ENCODE measurements around the gene ATRX.
"Not testable (repeated sequence)": the region's sequence is repeated elsewhere in the genome, so short reads cannot be mapped to it uniquely, and the experiment has no call there.

Gene ATRX

GRCh38 chrX:77742788-77743476 is 43.1 kb downstream of the ATRX start:
- Histone ChIP-seq H3K4me1 (ENCODE audit: control insufficient read depth in 5 of 5, insufficient read depth in 5 of 5, low read length in 5 of 5) (peaks cover 0 to 17% (median 15%) of the 10 kb centered on the region in 5 donors), H3K36me3 (ENCODE audit: control insufficient read depth in 5 of 5, insufficient read depth in 5 of 5, low read length in 5 of 5) (no peaks in the 10 kb centered on the region), H3K9me3 (ENCODE audit: control insufficient read depth in 5 of 5, low read length in 5 of 5) (no peaks in the 10 kb centered on the region), H3K9ac (ENCODE audit: low read length in 5 of 5) (no peak overlapping the region), H3K4me3 (ENCODE audit: low read depth in 1 of 5, low read length in 5 of 5) (no peak overlapping the region), H3K27me3 (ENCODE audit: control insufficient read depth in 5 of 5, insufficient read depth in 4 of 5, low read length in 5 of 5) (peaks cover 0 to 7% (median 2%) of the 10 kb centered on the region in 5 donors), H3K27ac (ENCODE audit: low read depth, low read length) (no peak overlapping the region)

GRCh38 chrX:77740376-77740905 is 45.6 kb downstream of the ATRX start:
- peaks cover 0 to 7% (median 2%) of the 10 kb centered on the region in 5 donors for H3K27me3 ChIP-seq (ENCODE audit: control insufficient read depth in 5 of 5, insufficient read depth in 4 of 5, low read length in 5 of 5)
- no peak overlapping the region for H3K4me3 ChIP-seq (ENCODE audit: low read depth in 1 of 5, low read length in 5 of 5)
- H3K9me3 ChIP-seq (ENCODE audit: control insufficient read depth in 5 of 5, low read length in 5 of 5), result no peaks in the 10 kb centered on the region
- H3K4me1 ChIP-seq (ENCODE audit: control insufficient read depth in 5 of 5, insufficient read depth in 5 of 5, low read length in 5 of 5), result peaks cover 0 to 17% (median 15%) of the 10 kb centered on the region in 5 donors
- no peak overlapping the region for H3K27ac ChIP-seq (ENCODE audit: low read depth, low read length)
- no peak overlapping the region for H3K9ac ChIP-seq (ENCODE audit: low read length in 5 of 5)
- H3K36me3 ChIP-seq (ENCODE audit: control insufficient read depth in 5 of 5, insufficient read depth in 5 of 5, low read length in 5 of 5), result no peaks in the 10 kb centered on the region

GRCh38 chrX:77733342-77733741 is 52.7 kb downstream of the ATRX start:
- no peaks in the 10 kb centered on the region for H3K27me3 ChIP-seq (ENCODE audit: control insufficient read depth in 5 of 5, insufficient read depth in 4 of 5, low read length in 5 of 5)
- no peak overlapping the region for H3K4me3 ChIP-seq (ENCODE audit: low read depth in 1 of 5, low read length in 5 of 5)
- no peaks in the 10 kb centered on the region for H3K36me3 ChIP-seq (ENCODE audit: control insufficient read depth in 5 of 5, insufficient read depth in 5 of 5, low read length in 5 of 5)
- no peak overlapping the region for H3K9ac ChIP-seq (ENCODE audit: low read length in 5 of 5)
- H3K4me1 ChIP-seq (ENCODE audit: control insufficient read depth in 5 of 5, insufficient read depth in 5 of 5, low read length in 5 of 5), result no peaks in the 10 kb centered on the region
- no peaks in the 10 kb centered on the region for H3K9me3 ChIP-seq (ENCODE audit: control insufficient read depth in 5 of 5, low read length in 5 of 5)
- H3K27ac ChIP-seq (ENCODE audit: low read depth, low read length), result no peak overlapping the region

- Histone ChIP-seq H3K27me3 (ENCODE audit: control insufficient read depth in 5 of 5, insufficient read depth in 4 of 5, low read length in 5 of 5) (no peaks in the 10 kb centered on the region), H3K4me1 (ENCODE audit: control insufficient read depth in 5 of 5, insufficient read depth in 5 of 5, low read length in 5 of 5) (no peaks in the 10 kb centered on the region), H3K9ac (ENCODE audit: low read length in 5 of 5) (no peak overlapping the region), H3K36me3 (ENCODE audit: control insufficient read depth in 5 of 5, insufficient read depth in 5 of 5, low read length in 5 of 5) (no peaks in the 10 kb centered on the region), H3K27ac (ENCODE audit: low read depth, low read length) (no peak overlapping the region), H3K9me3 (ENCODE audit: control insufficient read depth in 5 of 5, low read length in 5 of 5) (no peaks in the 10 kb centered on the region), H3K4me3 (ENCODE audit: low read depth in 1 of 5, low read length in 5 of 5) (no peak overlapping the region)
Observed at GRCh38 chrX:77731821-77732419, 54.1 kb downstream of the ATRX start.

- not testable (repeated sequence) for H3K9me3 ChIP-seq (ENCODE audit: control insufficient read depth in 5 of 5, low read length in 5 of 5); H3K9ac ChIP-seq (ENCODE audit: low read length in 5 of 5); H3K4me1 ChIP-seq (ENCODE audit: control insufficient read depth in 5 of 5, insufficient read depth in 5 of 5, low read length in 5 of 5); H3K4me3 ChIP-seq (ENCODE audit: low read depth in 1 of 5, low read length in 5 of 5); H3K27me3 ChIP-seq (ENCODE audit: control insufficient read depth in 5 of 5, insufficient read depth in 4 of 5, low read length in 5 of 5); H3K36me3 ChIP-seq (ENCODE audit: control insufficient read depth in 5 of 5, insufficient read depth in 5 of 5, low read length in 5 of 5); H3K27ac ChIP-seq (ENCODE audit: low read depth, low read length)
Observed at GRCh38 chrX:77726095-77726494, 59.9 kb downstream of the ATRX start.

- Histone ChIP-seq H3K9ac (ENCODE audit: low read length in 5 of 5) (no peak overlapping the region), H3K9me3 (ENCODE audit: control insufficient read depth in 5 of 5, low read length in 5 of 5) (no peaks in the 10 kb centered on the region), H3K4me3 (ENCODE audit: low read depth in 1 of 5, low read length in 5 of 5) (no peak overlapping the region), H3K27ac (ENCODE audit: low read depth, low read length) (no peak overlapping the region), H3K4me1 (ENCODE audit: control insufficient read depth in 5 of 5, insufficient read depth in 5 of 5, low read length in 5 of 5) (no peaks in the 10 kb centered on the region), H3K36me3 (ENCODE audit: control insufficient read depth in 5 of 5, insufficient read depth in 5 of 5, low read length in 5 of 5) (no peaks in the 10 kb centered on the region), H3K27me3 (ENCODE audit: control insufficient read depth in 5 of 5, insufficient read depth in 4 of 5, low read length in 5 of 5) (no peaks in the 10 kb centered on the region)
Observed at GRCh38 chrX:77723681-77724080, 62.3 kb downstream of the ATRX start.

- Histone ChIP-seq H3K27ac (ENCODE audit: low read depth, low read length) (no peak overlapping the region), H3K9ac (ENCODE audit: low read length in 5 of 5) (no peak overlapping the region), H3K4me1 (ENCODE audit: control insufficient read depth in 5 of 5, insufficient read depth in 5 of 5, low read length in 5 of 5) (no peaks in the 10 kb centered on the region), H3K27me3 (ENCODE audit: control insufficient read depth in 5 of 5, insufficient read depth in 4 of 5, low read length in 5 of 5) (no peaks in the 10 kb centered on the region), H3K9me3 (ENCODE audit: control insufficient read depth in 5 of 5, low read length in 5 of 5) (no peaks in the 10 kb centered on the region), H3K36me3 (ENCODE audit: control insufficient read depth in 5 of 5, insufficient read depth in 5 of 5, low read length in 5 of 5) (peaks cover 4 to 9% (median 7%) of the 10 kb centered on the region in 5 donors), H3K4me3 (ENCODE audit: low read depth in 1 of 5, low read length in 5 of 5) (no peak overlapping the region)
Observed at GRCh38 chrX:77719388-77719787, 66.6 kb downstream of the ATRX start.

GRCh38 chrX:77704881-77705280 is 81.1 kb downstream of the ATRX start:
- H3K4me1 ChIP-seq (ENCODE audit: control insufficient read depth in 5 of 5, insufficient read depth in 5 of 5, low read length in 5 of 5), result no peaks in the 10 kb centered on the region
- no peak overlapping the region for H3K4me3 ChIP-seq (ENCODE audit: low read depth in 1 of 5, low read length in 5 of 5)
- H3K27ac ChIP-seq (ENCODE audit: low read depth, low read length), result no peak overlapping the region
- peaks cover 0 to 9% (median 3%) of the 10 kb centered on the region in 5 donors for H3K36me3 ChIP-seq (ENCODE audit: control insufficient read depth in 5 of 5, insufficient read depth in 5 of 5, low read length in 5 of 5)
- H3K27me3 ChIP-seq (ENCODE audit: control insufficient read depth in 5 of 5, insufficient read depth in 4 of 5, low read length in 5 of 5), result no peaks in the 10 kb centered on the region
- peaks cover 0 to 10% (median 0%) of the 10 kb centered on the region in 5 donors for H3K9me3 ChIP-seq (ENCODE audit: control insufficient read depth in 5 of 5, low read length in 5 of 5)
- no peak overlapping the region for H3K9ac ChIP-seq (ENCODE audit: low read length in 5 of 5)

GRCh38 chrX:77698242-77698641 is 87.8 kb downstream of the ATRX start:
- no peak overlapping the region for H3K9ac ChIP-seq (ENCODE audit: low read length in 5 of 5)
- H3K9me3 ChIP-seq (ENCODE audit: control insufficient read depth in 5 of 5, low read length in 5 of 5), result no peaks in the 10 kb centered on the region
- H3K4me3 ChIP-seq (ENCODE audit: low read depth in 1 of 5, low read length in 5 of 5), result no peak overlapping the region

GRCh38 chrX:77694491-77694890 is 91.5 kb downstream of the ATRX start:
- Histone ChIP-seq H3K9me3 (ENCODE audit: control insufficient read depth in 5 of 5, low read length in 5 of 5) (no peaks in the 10 kb centered on the region), H3K4me3 (ENCODE audit: low read depth in 1 of 5, low read length in 5 of 5) (no peak overlapping the region), H3K4me1 (ENCODE audit: control insufficient read depth in 5 of 5, insufficient read depth in 5 of 5, low read length in 5 of 5) (no peaks in the 10 kb centered on the region), H3K27me3 (ENCODE audit: control insufficient read depth in 5 of 5, insufficient read depth in 4 of 5, low read length in 5 of 5) (no peaks in the 10 kb centered on the region), H3K9ac (ENCODE audit: low read length in 5 of 5) (no peak overlapping the region), H3K27ac (ENCODE audit: low read depth, low read length) (no peak overlapping the region), H3K36me3 (ENCODE audit: control insufficient read depth in 5 of 5, insufficient read depth in 5 of 5, low read length in 5 of 5) (peaks cover 0 to 17% (median 5%) of the 10 kb centered on the region in 5 donors)

More at GRCh38 chrX:77698242-77698641, 87.8 kb downstream of the ATRX start:
- no peak overlapping the region for H3K27ac ChIP-seq (ENCODE audit: low read depth, low read length)
- H3K36me3 ChIP-seq (ENCODE audit: control insufficient read depth in 5 of 5, insufficient read depth in 5 of 5, low read length in 5 of 5), result peaks cover 2 to 14% (median 3%) of the 10 kb centered on the region in 5 donors
- H3K27me3 ChIP-seq (ENCODE audit: control insufficient read depth in 5 of 5, insufficient read depth in 4 of 5, low read length in 5 of 5), result no peaks in the 10 kb centered on the region
- no peaks in the 10 kb centered on the region for H3K4me1 ChIP-seq (ENCODE audit: control insufficient read depth in 5 of 5, insufficient read depth in 5 of 5, low read length in 5 of 5)

All from subcutaneous abdominal adipose tissue (tissue), 5 donors.